ENCODE results near the gene FREM1.

Gene FREM1

DNA sequence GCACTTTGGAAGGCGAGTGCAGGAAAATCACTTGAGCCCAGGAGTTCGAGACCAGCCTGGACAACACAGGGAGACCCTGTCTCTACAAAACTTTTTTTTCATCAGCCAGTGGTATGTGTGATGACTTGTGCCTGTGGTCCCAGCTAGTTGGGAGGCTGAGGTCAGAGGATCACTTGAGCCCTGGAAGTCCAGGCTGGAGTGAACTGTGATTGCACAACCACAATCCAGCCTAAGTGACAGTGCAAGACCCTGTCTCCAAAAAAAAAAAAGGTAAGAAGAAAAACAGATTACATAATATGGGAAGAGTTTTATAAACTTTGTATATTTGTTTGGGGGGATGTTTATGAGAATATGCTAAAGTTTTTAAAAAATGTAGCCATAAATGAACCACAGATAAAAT is 111.2 kb downstream of the FREM1 start:
- no peaks in the 10 kb centered on the region for H3K27me3 ChIP-seq (replicated peaks; ENCODE audit: control insufficient read depth, insufficient read depth, low read length)
- no peak for DNase-seq (ENCODE audit: extremely low read depth, insufficient read length)
- H3K36me3 ChIP-seq (ENCODE audit: control insufficient read depth, insufficient read depth, low read length) = no peaks in the 10 kb centered on the region
- no peak overlapping the region for H3K4me3 ChIP-seq (replicated peaks; ENCODE audit: low read depth, low read length)
- TF ChIP-seq, protein P1, sequence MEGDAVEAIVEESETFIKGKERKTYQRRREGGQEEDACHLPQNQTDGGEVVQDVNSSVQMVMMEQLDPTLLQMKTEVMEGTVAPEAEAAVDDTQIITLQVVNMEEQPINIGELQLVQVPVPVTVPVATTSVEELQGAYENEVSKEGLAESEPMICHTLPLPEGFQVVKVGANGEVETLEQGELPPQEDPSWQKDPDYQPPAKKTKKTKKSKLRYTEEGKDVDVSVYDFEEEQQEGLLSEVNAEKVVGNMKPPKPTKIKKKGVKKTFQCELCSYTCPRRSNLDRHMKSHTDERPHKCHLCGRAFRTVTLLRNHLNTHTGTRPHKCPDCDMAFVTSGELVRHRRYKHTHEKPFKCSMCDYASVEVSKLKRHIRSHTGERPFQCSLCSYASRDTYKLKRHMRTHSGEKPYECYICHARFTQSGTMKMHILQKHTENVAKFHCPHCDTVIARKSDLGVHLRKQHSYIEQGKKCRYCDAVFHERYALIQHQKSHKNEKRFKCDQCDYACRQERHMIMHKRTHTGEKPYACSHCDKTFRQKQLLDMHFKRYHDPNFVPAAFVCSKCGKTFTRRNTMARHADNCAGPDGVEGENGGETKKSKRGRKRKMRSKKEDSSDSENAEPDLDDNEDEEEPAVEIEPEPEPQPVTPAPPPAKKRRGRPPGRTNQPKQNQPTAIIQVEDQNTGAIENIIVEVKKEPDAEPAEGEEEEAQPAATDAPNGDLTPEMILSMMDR (IDR thresholded peaks at IDR 0.05; ENCODE audit: insufficient read depth, low read length, poor library complexity, severe bottlenecking) = no peak

- TF ChIP-seq, protein P1 (IDR thresholded peaks at IDR 0.05; ENCODE audit: insufficient read depth, low read length, poor library complexity, severe bottlenecking) = no peak
- no peak for DNase-seq (ENCODE audit: extremely low read depth, insufficient read length)
- Histone ChIP-seq H3K36me3 (ENCODE audit: control insufficient read depth, insufficient read depth, low read length) (no peaks in the 10 kb centered on the region), H3K4me3 (replicated peaks; ENCODE audit: low read depth, low read length) (no peak overlapping the region), H3K27me3 (replicated peaks; ENCODE audit: control insufficient read depth, insufficient read depth, low read length) (no peaks in the 10 kb centered on the region)
These were observed 112.8 kb downstream of the FREM1 start for GRCh38 chr9:14797435-14797834.

- H3K36me3 ChIP-seq (ENCODE audit: control insufficient read depth, insufficient read depth, low read length) = no peaks in the 10 kb centered on the region
- no peaks in the 10 kb centered on the region; the same call in 1 of the 2 replicates for H3K27me3 ChIP-seq (replicated peaks; ENCODE audit: control insufficient read depth, insufficient read depth, low read length)
- H3K4me3 ChIP-seq (replicated peaks; ENCODE audit: low read depth, low read length) = no peak overlapping the region
- TF ChIP-seq, protein P1 (IDR thresholded peaks at IDR 0.05; ENCODE audit: insufficient read depth, low read length, poor library complexity, severe bottlenecking) = no peak
- no peak for DNase-seq (ENCODE audit: extremely low read depth, insufficient read length)
These were observed 116.8 kb downstream of the FREM1 start for GRCh38 chr9:14793389-14793788.

DNA sequence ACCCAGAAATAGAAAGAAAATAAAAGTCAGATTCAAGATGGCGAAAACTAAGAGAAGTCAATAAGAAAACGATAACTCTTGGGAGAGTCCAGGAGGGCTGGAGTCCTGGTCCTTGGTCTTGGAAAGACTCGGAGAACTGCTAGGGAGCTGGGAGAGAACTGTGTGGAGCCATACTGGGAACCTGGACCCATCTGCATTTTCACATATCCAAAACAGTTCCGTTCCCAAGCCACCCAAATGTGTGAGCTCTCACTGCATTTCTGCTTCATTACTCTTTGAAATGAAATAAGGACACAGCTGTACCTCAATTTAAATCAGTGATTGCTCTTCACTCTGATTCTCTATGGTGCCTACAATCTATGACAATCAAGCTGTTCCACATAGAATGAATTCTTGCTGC is 119.6 kb downstream of the FREM1 start:
- Histone ChIP-seq H3K4me3 (replicated peaks; ENCODE audit: low read depth, low read length) (no peak overlapping the region), H3K36me3 (ENCODE audit: control insufficient read depth, insufficient read depth, low read length) (no peaks in the 10 kb centered on the region), H3K27me3 (replicated peaks; ENCODE audit: control insufficient read depth, insufficient read depth, low read length) (no peaks in the 10 kb centered on the region; the same call in 1 of the 2 replicates)
- no peak for DNase-seq (ENCODE audit: extremely low read depth, insufficient read length)
- TF ChIP-seq, protein P1 (IDR thresholded peaks at IDR 0.05; ENCODE audit: insufficient read depth, low read length, poor library complexity, severe bottlenecking) = no peak

GRCh38 chr9:14788846-14789245 is 121.4 kb downstream of the FREM1 start:
- no peak for DNase-seq (ENCODE audit: extremely low read depth, insufficient read length)
- Histone ChIP-seq H3K27me3 (replicated peaks; ENCODE audit: control insufficient read depth, insufficient read depth, low read length) (no peaks in the 10 kb centered on the region; the same call in 1 of the 2 replicates), H3K4me3 (replicated peaks; ENCODE audit: low read depth, low read length) (no peak overlapping the region), H3K36me3 (ENCODE audit: control insufficient read depth, insufficient read depth, low read length) (no peaks in the 10 kb centered on the region)
- TF ChIP-seq, protein P1 (IDR thresholded peaks at IDR 0.05; ENCODE audit: insufficient read depth, low read length, poor library complexity, severe bottlenecking) = no peak

DNA sequence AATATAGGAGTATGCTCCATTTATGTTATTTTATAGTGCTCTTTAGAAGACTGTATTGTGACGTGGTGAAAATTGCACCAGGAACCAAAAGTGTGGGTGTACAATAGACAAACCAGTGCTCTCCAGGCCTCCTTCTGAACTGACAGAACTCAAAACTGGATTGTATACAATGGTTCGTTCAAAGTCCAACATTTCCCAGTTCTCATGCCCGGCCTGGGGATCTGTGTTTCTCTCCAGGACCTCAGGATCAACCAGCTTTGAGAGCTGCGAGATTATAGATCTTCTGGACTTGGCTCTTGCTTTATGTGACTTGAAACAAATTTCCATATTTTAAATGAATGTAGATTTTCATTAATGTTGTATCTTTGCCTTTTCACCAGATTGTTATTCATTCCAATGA is 126.9 kb downstream of the FREM1 start:
- no peak for DNase-seq (ENCODE audit: extremely low read depth, insufficient read length)
- Histone ChIP-seq H3K27me3 (replicated peaks; ENCODE audit: control insufficient read depth, insufficient read depth, low read length) (no peaks in the 10 kb centered on the region), H3K4me3 (replicated peaks; ENCODE audit: low read depth, low read length) (no peak overlapping the region), H3K36me3 (ENCODE audit: control insufficient read depth, insufficient read depth, low read length) (no peaks in the 10 kb centered on the region)
- TF ChIP-seq, protein P1 (IDR thresholded peaks at IDR 0.05; ENCODE audit: insufficient read depth, low read length, poor library complexity, severe bottlenecking) = no peak

Data from GM06990 (cell line).